PC-3 (cell line): ENCODE measurements around the gene STX8.

Experiments used
- EZH2 ChIP-seq: fragments of 300-600 bp; sonication (generic); IDR thresholded peaks from one replicate; pipeline ENCODE4 v1.6.1; 2017; ENCODE audit warnings: antibody characterized with exemption, mild to moderate bottlenecking, low read length; ENCODE audit not compliant: unreplicated experiment
- EZH2phosphoT487 ChIP-seq: fragments of 300-600 bp; sonication (generic); IDR thresholded peaks from 2 replicates; pipeline ENCODE4 v1.6.1; 2018; ENCODE audit warnings: mild to moderate bottlenecking, antibody characterized with exemption, low read length, borderline replicate concordance
- TF ChIP-seq, protein P1 (sequence below): fragments of 300-600 bp; sonication (generic); conservative IDR thresholded peaks from 2 replicates; pipeline ENCODE4 v1.5.1; 2017; ENCODE audit warnings: antibody characterized with exemption, low read depth, mild to moderate bottlenecking, low read length

DNA sequence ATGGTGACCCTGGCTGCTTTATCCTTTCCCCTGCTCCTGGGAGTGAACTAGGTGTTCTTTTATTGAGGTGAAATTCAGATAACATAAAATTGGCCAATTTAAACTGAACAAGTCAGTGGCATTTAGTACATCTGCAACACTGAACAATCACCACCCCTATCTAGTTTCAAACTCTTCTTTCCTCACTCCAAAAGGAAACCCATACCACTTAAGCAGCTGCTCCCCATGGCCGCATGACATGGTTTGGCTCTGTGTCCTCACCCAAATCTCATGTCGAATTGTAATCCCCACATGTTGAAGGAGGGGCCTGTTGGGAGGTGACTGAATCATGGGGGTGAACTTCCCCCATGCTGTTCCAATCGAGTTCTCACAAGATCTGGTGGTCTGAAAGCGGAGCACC lies 154.1 kb downstream of the STX8 start:
- TF ChIP-seq, protein P1, sequence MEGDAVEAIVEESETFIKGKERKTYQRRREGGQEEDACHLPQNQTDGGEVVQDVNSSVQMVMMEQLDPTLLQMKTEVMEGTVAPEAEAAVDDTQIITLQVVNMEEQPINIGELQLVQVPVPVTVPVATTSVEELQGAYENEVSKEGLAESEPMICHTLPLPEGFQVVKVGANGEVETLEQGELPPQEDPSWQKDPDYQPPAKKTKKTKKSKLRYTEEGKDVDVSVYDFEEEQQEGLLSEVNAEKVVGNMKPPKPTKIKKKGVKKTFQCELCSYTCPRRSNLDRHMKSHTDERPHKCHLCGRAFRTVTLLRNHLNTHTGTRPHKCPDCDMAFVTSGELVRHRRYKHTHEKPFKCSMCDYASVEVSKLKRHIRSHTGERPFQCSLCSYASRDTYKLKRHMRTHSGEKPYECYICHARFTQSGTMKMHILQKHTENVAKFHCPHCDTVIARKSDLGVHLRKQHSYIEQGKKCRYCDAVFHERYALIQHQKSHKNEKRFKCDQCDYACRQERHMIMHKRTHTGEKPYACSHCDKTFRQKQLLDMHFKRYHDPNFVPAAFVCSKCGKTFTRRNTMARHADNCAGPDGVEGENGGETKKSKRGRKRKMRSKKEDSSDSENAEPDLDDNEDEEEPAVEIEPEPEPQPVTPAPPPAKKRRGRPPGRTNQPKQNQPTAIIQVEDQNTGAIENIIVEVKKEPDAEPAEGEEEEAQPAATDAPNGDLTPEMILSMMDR = no peak
- no peak for TF ChIP-seq EZH2
- TF ChIP-seq EZH2phosphoT487 = no peak
